Endothelial cell of umbilical vein (primary cell): Measurements from ENCODE around the gene SPON1. TPM values are rescaled to one million over a fixed set of nuclear protein-coding genes. Genes with fewer than 3 reads are reported as not detected.

Source experiments
- BruUV-seq: library from RNA; stranded (reverse); fragments of 400-500 nt; replicated peaks from 2 replicates; lab custom pipeline; 2021; lab: Mats Ljungman, UMichigan
- CTCF ChIA-PET: fragments of 300-600, 350-600 bp; sonication (Branson Sonifier 250); formaldehyde crosslinking; loops from one replicate; lab custom pipeline; 2021; ENCODE audit warnings: antibody characterized with exemption, inconsistent platforms; lab: Charles Lee
- POLR2A ChIA-PET: fragments of 300-600, 350-600 bp; sonication (Branson Sonifier 250); formaldehyde crosslinking; loops from one replicate; lab custom pipeline; 2021; ENCODE audit warnings: antibody characterized with exemption, inconsistent platforms; lab: Charles Lee
- DNase-seq: peaks from one replicate; pipeline ENCODE4 v3.0.0-alpha.2; 2011; ENCODE audit warnings: low read depth, low spot score
- FAIRE-seq: peaks from 2 replicates; lab custom pipeline; 2011; peaks lifted over from hg19 to GRCh38; lab: Jason Lieb, UNC
- H2AFZ ChIP-seq: 2 replicates; pipeline ENCODE4 v1.6.0; 2012; ENCODE audit warnings: low read depth, low read length, control low read depth, inconsistent platforms
- H3K27ac ChIP-seq: 2 replicates; pipeline ENCODE4 v1.5.1; 2011; ENCODE audit warnings: low read depth, mild to moderate bottlenecking, control low read depth, low read length, moderate library complexity; ENCODE audit not compliant: insufficient read depth
- H3K27me3 ChIP-seq, 2 experiments: 2 replicates each; pipeline versions ENCODE4 v1.6.0 to v1.6.1; 2011; ENCODE audit warnings: low read length in 2 of 2, mixed read lengths in 1 of 2; ENCODE audit not compliant: control insufficient read depth in 2 of 2, insufficient read depth in 2 of 2
- H3K36me3 ChIP-seq, 2 experiments: 2 replicates in 1 of 2; 3 replicates in 1 of 2; pipeline ENCODE4 v1.5.1; 2011; ENCODE audit warnings: low read length in 2 of 2, mild to moderate bottlenecking in 1 of 2, moderate library complexity in 1 of 2; ENCODE audit not compliant: control insufficient read depth in 2 of 2, insufficient read depth in 2 of 2; ENCODE audit errors: extremely low read depth in 1 of 2
- H3K4me1 ChIP-seq: 3 replicates; pipeline ENCODE4 v1.5.1; 2011; ENCODE audit warnings: mild to moderate bottlenecking, low read length; ENCODE audit not compliant: control insufficient read depth, insufficient read depth; ENCODE audit errors: extremely low read depth
- H3K4me2 ChIP-seq: 2 replicates; pipeline ENCODE4 v1.6.1; 2011; ENCODE audit warnings: low read length, control low read depth, mixed read lengths; ENCODE audit not compliant: insufficient read depth
- H3K4me3 ChIP-seq, 3 experiments: fragments of 200-600 bp in 1 of 3; sonication (generic), shearing (Covaris generic) in 1 of 3; replicated peaks in 1 of 3; 2 replicates each; pipeline ENCODE4 v1.5.1; 2011 to 2016; ENCODE audit warnings: control low read depth in 3 of 3, low read length in 3 of 3, mild to moderate bottlenecking in 2 of 3, inconsistent platforms in 1 of 3, low read depth in 1 of 3, moderate library complexity in 1 of 3; ENCODE audit not compliant: insufficient read depth in 1 of 3
- H3K79me2 ChIP-seq: 2 replicates; pipeline ENCODE4 v1.6.0; 2012; ENCODE audit warnings: low read length, inconsistent platforms; ENCODE audit not compliant: control insufficient read depth, insufficient read depth
- H3K9ac ChIP-seq: replicated peaks from 2 replicates; pipeline ENCODE3; 2011; ENCODE audit warnings: low read length, control low read depth; ENCODE audit not compliant: insufficient read depth; ENCODE audit errors: extremely low read depth
- H3K9me1 ChIP-seq: replicated peaks from 3 replicates; pipeline ENCODE4 v1.6.0; 2011; ENCODE audit warnings: mild to moderate bottlenecking, low read length; ENCODE audit not compliant: control insufficient read depth, insufficient read depth; ENCODE audit errors: extremely low read depth
- H3K9me3 ChIP-seq: replicated peaks from 2 replicates; pipeline ENCODE4 v1.5.1; 2012; ENCODE audit warnings: low read length, inconsistent platforms; ENCODE audit not compliant: control insufficient read depth, insufficient read depth
- H4K20me1 ChIP-seq: replicated peaks from 2 replicates; pipeline ENCODE3; 2011; ENCODE audit warnings: mild to moderate bottlenecking, low read length; ENCODE audit not compliant: control insufficient read depth, insufficient read depth; ENCODE audit errors: extremely low read depth
- CTCF ChIP-seq, 2 donors: IDR thresholded peaks; 1 replicate in 1 of 2; 2 replicates in 1 of 2; pipeline ENCODE4 v1.5.1; 2011; ENCODE audit warnings: low read length in 2 of 2, mild to moderate bottlenecking in 2 of 2, moderate library complexity in 2 of 2, control low read depth in 1 of 2, inconsistent platforms in 1 of 2, low read depth in 1 of 2; ENCODE audit not compliant: insufficient read depth in 1 of 2; ENCODE audit errors: extremely low read depth in 1 of 2
- EZH2 ChIP-seq: IDR thresholded peaks from 2 replicates; pipeline ENCODE4 v1.6.1; 2012; ENCODE audit warnings: borderline replicate concordance, low read depth, mild to moderate bottlenecking, moderate library complexity, low read length, inconsistent platforms; ENCODE audit not compliant: severe bottlenecking
- FOS ChIP-seq: IDR thresholded peaks from 2 replicates; pipeline ENCODE4 v1.6.1; 2011; ENCODE audit warnings: mild to moderate bottlenecking, low read length, moderate library complexity, borderline replicate concordance; ENCODE audit not compliant: insufficient read depth
- GATA2 ChIP-seq: IDR thresholded peaks from 2 replicates; pipeline ENCODE4 v1.7.0; 2011; ENCODE audit warnings: low read depth, mild to moderate bottlenecking, moderate library complexity, mixed read lengths, low read length; ENCODE audit not compliant: insufficient read length, insufficient read depth
- JUN ChIP-seq: IDR thresholded peaks from 2 replicates; pipeline ENCODE4 v1.6.1; 2011; ENCODE audit warnings: borderline replicate concordance, low read depth; ENCODE audit not compliant: insufficient read length, insufficient read depth
- POLR2A ChIP-seq: IDR thresholded peaks from 2 replicates; pipeline ENCODE4 v1.6.1; 2012; ENCODE audit warnings: low read depth, mild to moderate bottlenecking, control low read depth, low read length
- POLR2AphosphoS5 ChIP-seq: IDR thresholded peaks from 2 replicates; pipeline ENCODE4 v1.6.1; 2012; ENCODE audit warnings: low read depth, mild to moderate bottlenecking, control low read depth, low read length, moderate library complexity; ENCODE audit not compliant: insufficient read depth
- dilution Hi-C: fragments of 300-500 bp; cut with MboI; formaldehyde crosslinking; loops from one replicate; pipeline ENCODE4 v1.15.0; 2019; ENCODE audit warnings: low sequenced_read_pairs; ENCODE audit not compliant: extremely low pct_ligation_motif_present
- intact Hi-C: fragments of 100-400 bp; cut with micrococcal nuclease; formaldehyde crosslinking; loops from one replicate; pipeline ENCODE4 v1.10.0; 2022
- polyA plus RNA-seq, 4 experiments: library from polyadenylated mRNA; depleted of rRNA in 3 of 4; stranded (reverse) in 3 of 4; unstranded in 1 of 4; fragments of >200 nt; gene quantifications; 2 replicates each; pipeline versions ENCODE4 v1.2.1 to v1.2.3, GENCODE V29; 2011 to 2012; ENCODE audit warnings: missing spikeins in 1 of 4
- total RNA-seq: library from RNA; stranded (reverse); gene quantifications from 2 replicates; pipeline ENCODE4 v1.2.3, GENCODE V29; 2021
- TF ChIP-seq, protein P1 (sequence below): IDR thresholded peaks from 2 replicates; pipeline ENCODE4 v1.6.1; 2011; ENCODE audit not compliant: insufficient read depth, insufficient read length

The SPON1 gene
- total and polyA plus RNA-seq, 2 donors (not counting 3 experiments of a cell fraction or from before 2014, with no cell fraction given): 0.31 TPM; not detected in 1

DNA sequence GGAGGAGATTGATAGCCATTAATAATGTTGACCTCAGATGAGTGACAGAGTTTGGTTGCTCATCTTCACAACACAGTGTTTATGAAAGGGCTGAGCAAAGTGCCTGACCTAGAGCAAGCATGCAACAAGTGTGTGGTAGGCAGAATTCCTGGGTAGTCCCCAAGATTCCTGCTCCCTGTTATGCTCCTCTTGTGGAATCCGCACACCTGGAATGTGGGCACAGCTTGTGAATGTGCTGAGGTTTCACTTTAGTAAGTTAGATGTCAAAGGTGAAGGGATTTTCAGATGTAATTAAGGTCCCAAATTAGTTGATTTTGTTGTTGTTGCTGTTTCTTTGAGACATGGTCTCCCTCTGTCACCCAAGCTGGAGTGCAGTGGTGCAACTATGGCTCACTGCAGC lies 20.7 kb upstream of the SPON1 start:
- H3K36me3 ChIP-seq: no peaks in the 10 kb centered on the region
- dilution Hi-C loops (no loop called here), intact Hi-C loops (no loop called here)
- H3K4me2 ChIP-seq: no peak overlapping the region
- no peaks in the 10 kb centered on the region for H3K27me3 ChIP-seq
- no peak overlapping the region for H3K4me3 ChIP-seq
- H4K20me1 ChIP-seq: no peaks in the 10 kb centered on the region
- peaks cover 11% of the 10 kb centered on the region for H3K4me1 ChIP-seq
- H3K27ac ChIP-seq: no peak overlapping the region
- no peak overlapping the region for H2AFZ ChIP-seq
- CTCF ChIA-PET: interaction anchor here (1.0 to 1.8 kb wide), 2 partner anchors 12 to 13 kb away, joined by 4 to 7 read pairs; no protein-coding TSS in a partner anchor
- no peaks in the 10 kb centered on the region for H3K79me2 ChIP-seq
- POLR2A ChIA-PET: no interaction called here
- no peaks in the 10 kb centered on the region for H3K9me3 ChIP-seq
- FAIRE-seq (no peak), DNase-seq (no peak)
- no peaks in the 10 kb centered on the region for H3K9me1 ChIP-seq
- TF ChIP-seq, protein P1, sequence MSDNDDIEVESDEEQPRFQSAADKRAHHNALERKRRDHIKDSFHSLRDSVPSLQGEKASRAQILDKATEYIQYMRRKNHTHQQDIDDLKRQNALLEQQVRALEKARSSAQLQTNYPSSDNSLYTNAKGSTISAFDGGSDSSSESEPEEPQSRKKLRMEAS: no peak
- TF ChIP-seq CTCF (IDR thresholded peaks at IDR 0.05; ENCODE audit: extremely low read depth in 1 of 2, insufficient read depth in 1 of 2, low read depth in 1 of 2, low read length in 2 of 2): no peak
- TF ChIP-seq EZH2: no peak
- TF ChIP-seq POLR2AphosphoS5: no peak
- no peak for TF ChIP-seq POLR2A
- no TSS peak for BruUV-seq
- no peak overlapping the region for H3K9ac ChIP-seq

- H3K79me2 ChIP-seq: no peaks in the 10 kb centered on the region
- no peak for TF ChIP-seq EZH2
- TF ChIP-seq JUN: no peak
- no peak for TF ChIP-seq POLR2AphosphoS5
- TF ChIP-seq, protein P1: no peak
- TF ChIP-seq CTCF (IDR thresholded peaks at IDR 0.05; ENCODE audit: extremely low read depth in 1 of 2, insufficient read depth in 1 of 2, low read depth in 1 of 2, low read length in 2 of 2): no peak
- TF ChIP-seq GATA2: no peak
- no peak for TF ChIP-seq FOS
- TF ChIP-seq POLR2A: no peak
- no peak overlapping the region for H3K9ac ChIP-seq
- no peak overlapping the region for H3K4me2 ChIP-seq
- CTCF ChIA-PET: interaction anchor here (1.0 to 1.8 kb wide), 3 partner anchors 12 to 14 kb away, joined by 4 to 8 read pairs (median 7); no protein-coding TSS in a partner anchor
- H3K4me1 ChIP-seq: peaks cover 11% of the 10 kb centered on the region
- no peak overlapping the region for H3K27ac ChIP-seq
- no peak for FAIRE-seq
- no peak overlapping the region for H2AFZ ChIP-seq
- dilution Hi-C loops: no loop called here
- no peaks in the 10 kb centered on the region for H3K36me3 ChIP-seq
- no peaks in the 10 kb centered on the region for H3K27me3 ChIP-seq
- no peak for DNase-seq
- no peaks in the 10 kb centered on the region for H4K20me1 ChIP-seq
- H3K9me3 ChIP-seq: no peaks in the 10 kb centered on the region
- intact Hi-C loops: no loop called here
- H3K4me3 ChIP-seq: no peak overlapping the region
- no TSS peak for BruUV-seq
- POLR2A ChIA-PET: no interaction called here
- H3K9me1 ChIP-seq: no peaks in the 10 kb centered on the region
These were observed 20.1 kb upstream of the SPON1 start for GRCh38 chr11:13942378-13942777.
